Right lobe of liver (tissue), 6 donors: ENCODE data around the gene KIF1A. TPM values are rescaled to one million over a fixed set of nuclear protein-coding genes. Genes with fewer than 3 reads are reported as not detected.
A peak's percentile ranks its signal among the peaks of the same experiment; 100 is the strongest.

Experiments used
- ATAC-seq, 4 donors: fragments of 200-7000 bp; cut with Tn5 transposase; one replicate each; pipeline ENCODE4 v1.9.1; 2020; ENCODE audit warnings: mild to moderate bottlenecking in 4 of 4, moderate library complexity in 4 of 4
- DNase-seq, 3 donors: peaks; one replicate each; pipeline ENCODE4 v3.0.0-alpha.2; 2020
- H3K27ac ChIP-seq, 3 donors: fragments of 200-600 bp; one replicate each; pipeline ENCODE4 v1.8.0; 2022
- H3K27me3 ChIP-seq, 2 donors: fragments of 200-600 bp; one replicate each; pipeline ENCODE4 v1.8.0; 2022
- H3K36me3 ChIP-seq, 4 donors: fragments of 200-600 bp; sonication (generic) in 1 of 4; one replicate each; pipeline versions ENCODE4 v1.5.1 to v1.8.0; 2017 to 2022; ENCODE audit warnings: control low read depth in 1 of 4
- H3K4me1 ChIP-seq, 4 donors: fragments of 200-600 bp; sonication (generic) in 1 of 4; one replicate each; pipeline versions ENCODE4 v1.5.1 to v1.8.0; 2017 to 2022; ENCODE audit warnings: control low read depth in 1 of 4
- H3K4me3 ChIP-seq, 3 donors: fragments of 200-600 bp; one replicate each; pipeline ENCODE4 v1.8.0; 2022
- H3K9me3 ChIP-seq, 4 donors: fragments of 200-600 bp; sonication (generic) in 1 of 4; one replicate each; pipeline versions ENCODE4 v1.5.1 to v1.8.0; 2017 to 2022; ENCODE audit warnings: control low read depth in 1 of 4
- POLR2A ChIP-seq: fragments of 450-650 bp; IDR thresholded peaks from one replicate; pipeline ENCODE4 v1.6.1; 2017; ENCODE audit warnings: antibody characterized with exemption, mild to moderate bottlenecking
- WGBS: methylation state at CpG from one replicate; pipeline ENCODE4 v1.1.6; 2018; ENCODE audit warnings: low coverage, low lambda C conversion rate; ENCODE audit not compliant: insufficient coverage; ENCODE audit errors: missing lambda C conversion rate; 5-methylcytosine and 5-hydroxymethylcytosine counted together
- intact Hi-C, 2 donors: fragments of 100-400 bp; cut with DNase I; formaldehyde crosslinking; loops; one replicate each; pipeline versions ENCODE4 v1.11.2 to v1.14.1; 2022
- total RNA-seq, 6 experiments: library from RNA; depleted of rRNA in 2 of 6; stranded (reverse); fragments of >200 nt in 2 of 6; fragmentation: NEBNext Ultra II Directional in 3 of 6; extraction: Animal tissue kit (Norgen Biotek cat#: 25700) in 3 of 6; gene quantifications; one replicate each; pipeline versions ENCODE4 v1.1.0 to v1.2.4, GENCODE V29; 2016 to 2023
- TF ChIP-seq, protein P1 (sequence below), 4 donors: fragments of 200-600 bp in 3 of 4; fragments of 450-650 bp in 1 of 4; IDR thresholded peaks; one replicate each; pipeline versions ENCODE4 v1.5.1 to v1.8.0; 2016 to 2022; ENCODE audit warnings: antibody characterized with exemption in 4 of 4, mild to moderate bottlenecking in 2 of 4
- donor health status: DM: no; HTN: yes; CAD: no.
- donor health status: DM: no; HTN: no; CAD: no.
- donor health status: DM: no; HTN: no; CAD: no.
- donor health status: DM: no; HTN: yes; CAD: no.
- donor health status: DM: no; HTN: yes; CAD: no.

The KIF1A gene
- total RNA-seq, 6 experiments from 2014 or later: 0.31 to 0.87 (median 0.56) TPM

DNA sequence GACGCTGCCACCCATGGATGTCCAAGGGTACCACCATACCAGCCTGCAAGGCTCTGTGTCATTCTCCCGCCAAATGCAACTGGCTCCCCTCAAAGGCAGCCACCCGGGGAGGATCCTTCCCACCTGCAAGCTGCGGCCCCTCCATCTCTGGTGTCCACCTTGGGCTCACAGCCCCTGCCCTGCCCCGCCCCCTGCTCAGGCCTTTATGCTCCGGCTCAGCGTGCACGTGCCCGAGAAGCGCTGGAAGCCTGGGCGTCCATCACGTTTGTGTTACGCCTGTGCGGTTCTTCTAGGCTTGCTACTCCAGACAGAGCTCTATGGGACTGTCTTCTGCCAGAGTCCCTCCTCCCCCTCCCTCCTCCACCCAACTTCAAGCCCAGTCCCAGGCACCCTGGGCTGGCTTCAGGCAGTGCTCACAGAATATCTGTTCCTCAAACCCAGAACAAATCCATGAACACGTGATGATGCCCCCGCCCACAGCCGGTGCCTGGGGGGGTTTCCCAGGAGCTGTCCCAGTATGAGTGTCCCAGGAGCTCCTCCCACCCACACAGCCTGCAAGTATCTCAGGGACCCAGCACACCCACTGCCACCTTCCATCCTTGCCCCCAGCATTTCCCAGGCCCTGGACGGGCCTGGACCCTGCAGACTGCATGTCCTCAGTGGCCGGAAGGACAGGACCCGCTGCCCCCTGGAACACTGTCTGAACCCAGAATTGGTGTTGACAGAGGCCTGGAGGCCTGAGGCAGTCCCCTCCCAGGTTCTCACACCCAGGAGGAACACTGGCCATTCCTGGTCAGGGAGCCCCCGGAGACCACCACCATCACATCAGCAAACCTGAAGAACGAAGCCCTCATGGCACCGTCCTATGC is 30.3 kb downstream of the KIF1A start:
- no peak overlapping the region for H3K4me3 ChIP-seq
- DNase-seq: peak in 2 of 3 donors; percentile 15 to 45
- peaks cover 0 to 16% (median 8%) of the 10 kb centered on the region in 4 donors for H3K4me1 ChIP-seq
- no peak for ATAC-seq
- H3K36me3 ChIP-seq: no peaks in the 10 kb centered on the region
- intact Hi-C loops: no loop called here
- WGBS: 100% methylated on average over 1 of the region's 23 CpGs
- no peaks in the 10 kb centered on the region for H3K27me3 ChIP-seq
- H3K27ac ChIP-seq: no peak overlapping the region
- no peak for TF ChIP-seq POLR2A
- TF ChIP-seq, protein P1, sequence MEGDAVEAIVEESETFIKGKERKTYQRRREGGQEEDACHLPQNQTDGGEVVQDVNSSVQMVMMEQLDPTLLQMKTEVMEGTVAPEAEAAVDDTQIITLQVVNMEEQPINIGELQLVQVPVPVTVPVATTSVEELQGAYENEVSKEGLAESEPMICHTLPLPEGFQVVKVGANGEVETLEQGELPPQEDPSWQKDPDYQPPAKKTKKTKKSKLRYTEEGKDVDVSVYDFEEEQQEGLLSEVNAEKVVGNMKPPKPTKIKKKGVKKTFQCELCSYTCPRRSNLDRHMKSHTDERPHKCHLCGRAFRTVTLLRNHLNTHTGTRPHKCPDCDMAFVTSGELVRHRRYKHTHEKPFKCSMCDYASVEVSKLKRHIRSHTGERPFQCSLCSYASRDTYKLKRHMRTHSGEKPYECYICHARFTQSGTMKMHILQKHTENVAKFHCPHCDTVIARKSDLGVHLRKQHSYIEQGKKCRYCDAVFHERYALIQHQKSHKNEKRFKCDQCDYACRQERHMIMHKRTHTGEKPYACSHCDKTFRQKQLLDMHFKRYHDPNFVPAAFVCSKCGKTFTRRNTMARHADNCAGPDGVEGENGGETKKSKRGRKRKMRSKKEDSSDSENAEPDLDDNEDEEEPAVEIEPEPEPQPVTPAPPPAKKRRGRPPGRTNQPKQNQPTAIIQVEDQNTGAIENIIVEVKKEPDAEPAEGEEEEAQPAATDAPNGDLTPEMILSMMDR (IDR thresholded peaks at IDR 0.05): no peak
- no peaks in the 10 kb centered on the region for H3K9me3 ChIP-seq

DNA sequence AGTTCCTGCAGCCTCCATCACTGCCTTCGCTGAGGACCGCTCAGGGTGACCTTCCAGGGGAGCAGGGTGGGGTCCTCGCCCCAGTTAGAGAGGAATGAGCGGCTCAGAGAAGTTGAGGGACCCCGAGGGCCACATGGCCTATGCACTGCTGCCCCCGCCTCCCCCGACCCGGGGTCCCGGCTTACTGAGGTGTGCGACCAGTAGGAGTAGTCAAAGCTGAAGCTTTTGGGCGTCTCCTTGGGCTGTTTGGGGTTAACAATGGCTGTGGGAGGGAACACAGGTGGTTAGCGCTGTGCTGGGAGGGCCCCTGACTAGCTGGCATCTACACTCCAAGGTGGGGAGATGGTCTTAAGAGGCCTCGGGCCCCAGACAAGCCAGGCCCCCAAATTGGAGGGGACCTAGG is 31.0 kb downstream of the KIF1A start:
- Histone ChIP-seq H3K36me3 (no peaks in the 10 kb centered on the region), H3K27ac (no peak overlapping the region), H3K9me3 (no peaks in the 10 kb centered on the region), H3K4me1 (peaks cover 0 to 12% (median 6%) of the 10 kb centered on the region in 4 donors), H3K27me3 (no peaks in the 10 kb centered on the region), H3K4me3 (no peak overlapping the region)
- no peak for TF ChIP-seq POLR2A
- TF ChIP-seq, protein P1 (IDR thresholded peaks at IDR 0.05): no peak
- WGBS: 100% methylated on average over 1 of the region's 13 CpGs
- intact Hi-C loops: no loop called here
- peak in 1 of 3 donors; percentile 9 for DNase-seq
- no peak for ATAC-seq

- DNase-seq: peak in 1 of 3 donors; percentile 3
- no peak for ATAC-seq
- H3K4me3 ChIP-seq: no peak overlapping the region
- H3K36me3 ChIP-seq: no peaks in the 10 kb centered on the region
- H3K9me3 ChIP-seq: no peaks in the 10 kb centered on the region
- H3K4me1 ChIP-seq: peaks cover 0 to 7% (median 2%) of the 10 kb centered on the region in 4 donors
- intact Hi-C loops: no loop called here
- no peaks in the 10 kb centered on the region for H3K27me3 ChIP-seq
- WGBS: no CpG with 5 or more reads among the region's 4 CpGs
- no peak overlapping the region for H3K27ac ChIP-seq
- TF ChIP-seq POLR2A: no peak
Measured at GRCh38 chr2:240788482-240788881, 31.5 kb downstream of the KIF1A start.

DNA sequence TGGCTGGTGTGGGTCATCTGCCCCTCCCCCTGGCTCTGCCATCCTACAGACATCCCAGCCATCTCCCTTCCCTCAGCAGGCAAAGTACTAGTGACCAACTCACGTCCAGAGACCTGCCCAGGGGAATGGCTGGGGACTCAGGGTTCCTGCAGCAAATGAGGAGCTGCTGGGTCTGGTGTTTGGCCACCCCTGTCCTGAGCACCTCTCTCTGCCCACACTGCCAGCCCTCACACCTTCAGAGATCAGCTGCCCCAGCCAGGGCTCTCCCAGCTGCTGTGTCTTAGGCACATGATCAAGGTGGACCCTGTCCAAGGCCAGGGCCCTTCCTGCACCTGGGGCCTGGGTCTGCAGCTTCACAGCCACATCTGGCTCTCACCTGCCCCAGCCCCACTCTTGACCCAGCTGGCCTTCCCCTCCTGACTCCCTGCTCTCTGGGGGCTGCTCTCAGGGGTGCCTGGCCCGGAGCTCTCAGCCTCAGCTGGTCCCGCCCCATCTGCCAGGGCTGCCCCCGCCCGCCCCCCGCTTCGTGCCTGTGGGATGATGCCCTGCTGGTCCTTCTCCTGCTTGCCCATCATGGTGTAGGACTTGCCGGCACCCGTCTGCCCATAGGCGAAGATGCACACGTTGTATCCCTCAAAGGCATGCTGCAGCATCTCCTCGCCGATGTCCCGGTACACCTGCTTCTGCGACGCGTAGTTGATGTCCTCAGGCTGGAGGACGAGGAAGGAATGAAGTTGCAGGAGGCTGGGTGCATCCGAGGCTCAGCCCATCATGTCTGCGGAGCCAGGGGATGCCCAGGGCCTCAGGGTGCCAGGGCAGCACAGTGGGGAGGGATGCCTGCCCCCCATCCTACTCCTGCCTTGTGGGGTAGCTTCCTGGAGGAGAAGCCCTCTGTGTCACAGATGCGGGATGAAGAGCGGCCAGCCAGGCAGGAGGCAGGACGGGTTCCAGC is 32.2 kb downstream of the KIF1A start:
- peak in 1 of 3 donors; percentile 10 for DNase-seq
- Histone ChIP-seq H3K4me1 (no peaks in the 10 kb centered on the region), H3K9me3 (no peaks in the 10 kb centered on the region), H3K27me3 (no peaks in the 10 kb centered on the region), H3K4me3 (no peak overlapping the region), H3K36me3 (no peaks in the 10 kb centered on the region), H3K27ac (no peak overlapping the region)
- ATAC-seq: no peak
- intact Hi-C loops: no loop called here
- 61% methylated on average over 3 of the region's 23 CpGs for WGBS
- TF ChIP-seq POLR2A: no peak
- TF ChIP-seq, protein P1 (IDR thresholded peaks at IDR 0.05): no peak
